ENCODE data around the gene KRT15.

KRT15 gene

GRCh38 chr17:41556306-41556705 lies 37.6 kb upstream of the KRT15 start:
- DNase-seq (ENCODE audit: insufficient read length, low spot score) (no peak), FAIRE-seq (no peak)
- no peak for TF ChIP-seq CTCF (IDR thresholded peaks at IDR 0.05; ENCODE audit: insufficient read depth, missing control alignments)

GRCh38 chr17:41555105-41555887 lies 36.6 kb upstream of the KRT15 start:
- FAIRE-seq (no peak), DNase-seq (ENCODE audit: insufficient read length, low spot score) (no peak)
- TF ChIP-seq CTCF (IDR thresholded peaks at IDR 0.05; ENCODE audit: insufficient read depth, missing control alignments), result no peak

- FAIRE-seq (no peak), DNase-seq (ENCODE audit: insufficient read length, low spot score) (no peak)
- no peak for TF ChIP-seq CTCF (IDR thresholded peaks at IDR 0.05; ENCODE audit: insufficient read depth, missing control alignments)
Observed at GRCh38 chr17:41553987-41554680, 35.4 kb upstream of the KRT15 start.

- DNase-seq (ENCODE audit: insufficient read length, low spot score), result no peak
- no peak for FAIRE-seq
- TF ChIP-seq CTCF (IDR thresholded peaks at IDR 0.05; ENCODE audit: insufficient read depth, missing control alignments), result no peak
Observed at GRCh38 chr17:41553176-41553575, 34.5 kb upstream of the KRT15 start.

- DNase-seq (ENCODE audit: insufficient read length, low spot score) (no peak), FAIRE-seq (no peak)
- no peak for TF ChIP-seq CTCF (IDR thresholded peaks at IDR 0.05; ENCODE audit: insufficient read depth, missing control alignments)
Observed at GRCh38 chr17:41552455-41552854, 33.8 kb upstream of the KRT15 start.

GRCh38 chr17:41551365-41551764 lies 32.7 kb upstream of the KRT15 start:
- DNase-seq (ENCODE audit: insufficient read length, low spot score) (no peak), FAIRE-seq (no peak)
- no peak for TF ChIP-seq CTCF (IDR thresholded peaks at IDR 0.05; ENCODE audit: insufficient read depth, missing control alignments)

GRCh38 chr17:41549596-41550039 lies 30.9 kb upstream of the KRT15 start:
- FAIRE-seq, result no peak

More at GRCh38 chr17:41549596-41550039, 30.9 kb upstream of the KRT15 start:
- no peak for DNase-seq (ENCODE audit: insufficient read length, low spot score)
- TF ChIP-seq CTCF (IDR thresholded peaks at IDR 0.05; ENCODE audit: insufficient read depth, missing control alignments), result no peak

All from D721Med (cell line).